HepG2 (cell line): Measurements from ENCODE around the gene FBXO7. TPM values are rescaled to one million over a fixed set of nuclear protein-coding genes. Genes with fewer than 3 reads are reported as not detected.

Experiments
- CBFB ChIP-seq: sonication (generic); formaldehyde crosslinking; IDR thresholded peaks from 2 replicates; pipeline ENCODE4 v1.4.0; 2020; ENCODE audit warnings: missing genetic modification reagents
- CREB3 ChIP-seq: sonication (generic); formaldehyde crosslinking; IDR thresholded peaks from 2 replicates; pipeline ENCODE4 v1.5.0; 2020; ENCODE audit warnings: missing genetic modification reagents
- EED ChIP-seq: sonication (generic); formaldehyde crosslinking; IDR thresholded peaks from 2 replicates; pipeline ENCODE4 v1.5.0; 2020; ENCODE audit warnings: mild to moderate bottlenecking, missing genetic modification reagents
- ELF3 ChIP-seq: IDR thresholded peaks from 2 replicates; pipeline ENCODE4 v1.6.1; 2016; ENCODE audit warnings: missing genetic modification reagents, missing compliant biosample characterization
- GLMP ChIP-seq: sonication (generic); formaldehyde crosslinking; IDR thresholded peaks from 2 replicates; pipeline ENCODE4 v1.9.0; 2021; ENCODE audit warnings: missing genetic modification reagents, mild to moderate bottlenecking, borderline replicate concordance
- HDAC1 ChIP-seq: sonication (generic); formaldehyde crosslinking; IDR thresholded peaks from 2 replicates; pipeline ENCODE4 v1.5.1; 2020; ENCODE audit warnings: mild to moderate bottlenecking, missing genetic modification reagents
- LBX2 ChIP-seq: sonication (generic); formaldehyde crosslinking; IDR thresholded peaks from 2 replicates; pipeline ENCODE4 v1.5.0; 2020; ENCODE audit warnings: missing genetic modification reagents, mild to moderate bottlenecking, borderline replicate concordance
- MTA1 ChIP-seq: sonication (generic); formaldehyde crosslinking; IDR thresholded peaks from 2 replicates; pipeline ENCODE4 v1.4.0; 2020; ENCODE audit warnings: missing genetic modification reagents, mild to moderate bottlenecking, borderline replicate concordance
- MXD4 ChIP-seq: IDR thresholded peaks from 2 replicates; pipeline ENCODE4 v1.6.1; 2016; ENCODE audit warnings: mild to moderate bottlenecking, missing biosample characterization, missing genetic modification reagents
- NCOR1 ChIP-seq: fragments of 200-600 bp; sonication (generic); IDR thresholded peaks from 2 replicates; pipeline ENCODE4 v1.7.0; 2017; ENCODE audit warnings: antibody characterized with exemption, low read length, borderline replicate concordance
- NR2C2 ChIP-seq: sonication (generic); formaldehyde crosslinking; IDR thresholded peaks from 2 replicates; pipeline ENCODE4 v1.4.0; 2020; ENCODE audit warnings: missing genetic modification reagents, mild to moderate bottlenecking, moderate library complexity, borderline replicate concordance
- RORA ChIP-seq: sonication (generic); formaldehyde crosslinking; IDR thresholded peaks from 2 replicates; pipeline ENCODE4 v1.5.0; 2020; ENCODE audit warnings: mild to moderate bottlenecking, missing genetic modification reagents, moderate library complexity
- SMAD1 ChIP-seq: sonication (generic); formaldehyde crosslinking; IDR thresholded peaks from 2 replicates; pipeline ENCODE4 v1.4.0; 2020; ENCODE audit warnings: missing genetic modification reagents, low read depth, mild to moderate bottlenecking, borderline replicate concordance
- SP4 ChIP-seq: sonication (generic); formaldehyde crosslinking; IDR thresholded peaks from 2 replicates; pipeline ENCODE4 v1.8.1; 2023; ENCODE audit warnings: mild to moderate bottlenecking, missing genetic modification reagents
- TCF7 ChIP-seq: sonication (generic); IDR thresholded peaks from 2 replicates; pipeline ENCODE4 v1.6.1; 2016; ENCODE audit warnings: antibody characterized with exemption, low read depth
- ZNF12 ChIP-seq: sonication (generic); formaldehyde crosslinking; IDR thresholded peaks from 2 replicates; pipeline ENCODE4 v1.5.0; 2020; ENCODE audit warnings: missing genetic modification reagents
- ZNF333 ChIP-seq: sonication (generic); formaldehyde crosslinking; IDR thresholded peaks from 2 replicates; pipeline ENCODE4 v1.4.0; 2020; ENCODE audit warnings: mild to moderate bottlenecking, missing genetic modification reagents, borderline replicate concordance
- ZNF503 ChIP-seq: sonication (generic); formaldehyde crosslinking; IDR thresholded peaks from 2 replicates; pipeline ENCODE4 v1.4.0; 2020; ENCODE audit warnings: missing genetic modification reagents
- ZNF550 ChIP-seq: sonication (generic); formaldehyde crosslinking; IDR thresholded peaks from 2 replicates; pipeline ENCODE4 v1.4.0; 2020; ENCODE audit warnings: mild to moderate bottlenecking, missing genetic modification reagents, borderline replicate concordance
- ZNF772 ChIP-seq: sonication (generic); formaldehyde crosslinking; IDR thresholded peaks from 2 replicates; pipeline ENCODE4 v1.5.0; 2020; ENCODE audit warnings: mild to moderate bottlenecking, missing genetic modification reagents
- ZNF775 ChIP-seq: sonication (generic); formaldehyde crosslinking; IDR thresholded peaks from 2 replicates; pipeline ENCODE4 v1.4.0; 2020; ENCODE audit warnings: missing genetic modification reagents, mild to moderate bottlenecking, moderate library complexity, borderline replicate concordance
- polyA plus RNA-seq, 8 experiments: library from polyadenylated mRNA; depleted of rRNA in 3 of 8; stranded (reverse) in 7 of 8; unstranded in 1 of 8; fragments of >200 nt; fragmentation: Illumina TruSeq in 4 of 8; extraction: Trizol in 4 of 8; gene quantifications; 2 replicates each; pipeline versions ENCODE4 v1.2.1 to v1.2.3, GENCODE V29; 2011 to 2016; ENCODE audit warnings: low read depth in 4 of 8, missing spikeins in 1 of 8, mixed read lengths in 1 of 8; ENCODE audit not compliant: insufficient read depth in 1 of 8
- total RNA-seq, 5 experiments: library from RNA; depleted of rRNA; stranded (reverse); fragments of >200 nt; fragmentation: Illumina TruSeq; extraction: Trizol; gene quantifications; 2 replicates each; pipeline ENCODE4 v1.2.3, GENCODE V29; 2016; ENCODE audit warnings: low read depth in 1 of 5
- TF ChIP-seq, protein P1 (sequence below): sonication (generic); formaldehyde crosslinking; IDR thresholded peaks from 2 replicates; pipeline ENCODE4 v1.4.0; 2020; ENCODE audit warnings: missing genetic modification reagents, borderline replicate concordance

FBXO7 gene
- total and polyA plus RNA-seq, 2 of the 13 experiments (the other 11 are each of a cell fraction or from before 2014, with no cell fraction given) = 105 to 172 TPM

DNA sequence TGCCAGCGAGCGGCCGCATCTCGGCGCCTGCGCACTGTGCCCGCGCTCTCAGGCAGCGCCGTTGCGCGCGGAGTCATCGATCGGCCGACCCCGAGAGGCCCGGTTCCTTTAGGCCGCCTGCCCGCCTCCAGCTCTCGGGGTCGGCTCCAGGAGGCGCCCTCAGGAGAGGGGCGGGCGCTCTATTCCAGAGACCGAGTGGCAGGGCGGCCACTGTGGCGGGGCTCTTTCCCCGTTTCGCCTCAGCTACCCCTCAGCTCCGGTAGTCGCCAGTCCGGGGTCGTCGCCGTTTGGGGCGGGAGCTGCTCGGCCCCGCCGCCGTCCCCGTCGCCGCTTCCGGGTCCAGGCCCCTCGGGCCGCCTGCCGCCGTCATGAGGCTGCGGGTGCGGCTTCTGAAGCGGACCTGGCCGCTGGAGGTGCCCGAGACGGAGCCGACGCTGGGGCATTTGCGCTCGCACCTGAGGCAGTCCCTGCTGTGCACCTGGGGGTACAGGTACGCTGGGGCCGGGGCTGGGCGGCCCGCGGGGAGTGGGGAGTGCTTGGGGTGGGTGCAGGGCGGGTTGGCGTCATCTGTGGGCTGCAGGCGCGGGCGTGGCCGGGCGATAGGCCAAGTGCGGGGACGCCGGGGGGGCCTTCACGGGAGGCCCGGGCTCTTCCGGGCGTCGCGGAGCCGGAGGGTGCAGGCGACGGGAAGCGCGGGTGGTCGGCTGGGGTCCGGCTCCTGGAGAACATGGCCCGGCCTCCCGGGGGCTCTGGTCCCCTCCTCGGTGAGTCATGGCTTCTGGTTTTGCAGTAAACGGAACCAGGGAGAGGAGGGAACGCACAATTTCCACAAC is at the start of gene FBXO7 (continued):
- TF ChIP-seq, protein P1, sequence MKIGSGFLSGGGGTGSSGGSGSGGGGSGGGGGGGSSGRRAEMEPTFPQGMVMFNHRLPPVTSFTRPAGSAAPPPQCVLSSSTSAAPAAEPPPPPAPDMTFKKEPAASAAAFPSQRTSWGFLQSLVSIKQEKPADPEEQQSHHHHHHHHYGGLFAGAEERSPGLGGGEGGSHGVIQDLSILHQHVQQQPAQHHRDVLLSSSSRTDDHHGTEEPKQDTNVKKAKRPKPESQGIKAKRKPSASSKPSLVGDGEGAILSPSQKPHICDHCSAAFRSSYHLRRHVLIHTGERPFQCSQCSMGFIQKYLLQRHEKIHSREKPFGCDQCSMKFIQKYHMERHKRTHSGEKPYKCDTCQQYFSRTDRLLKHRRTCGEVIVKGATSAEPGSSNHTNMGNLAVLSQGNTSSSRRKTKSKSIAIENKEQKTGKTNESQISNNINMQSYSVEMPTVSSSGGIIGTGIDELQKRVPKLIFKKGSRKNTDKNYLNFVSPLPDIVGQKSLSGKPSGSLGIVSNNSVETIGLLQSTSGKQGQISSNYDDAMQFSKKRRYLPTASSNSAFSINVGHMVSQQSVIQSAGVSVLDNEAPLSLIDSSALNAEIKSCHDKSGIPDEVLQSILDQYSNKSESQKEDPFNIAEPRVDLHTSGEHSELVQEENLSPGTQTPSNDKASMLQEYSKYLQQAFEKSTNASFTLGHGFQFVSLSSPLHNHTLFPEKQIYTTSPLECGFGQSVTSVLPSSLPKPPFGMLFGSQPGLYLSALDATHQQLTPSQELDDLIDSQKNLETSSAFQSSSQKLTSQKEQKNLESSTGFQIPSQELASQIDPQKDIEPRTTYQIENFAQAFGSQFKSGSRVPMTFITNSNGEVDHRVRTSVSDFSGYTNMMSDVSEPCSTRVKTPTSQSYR = 0 out of 2 replicates have a peak, but pooled peaks have one; percentile 6
- TF ChIP-seq MTA1 (CRISPR knock-in tag) = no peak
- TF ChIP-seq ZNF503 = no peak
- peak; percentile 83 for TF ChIP-seq HDAC1 (CRISPR knock-in tag)
- no peak; the same call in 1 of the 2 replicates for TF ChIP-seq EED
- TF ChIP-seq NR2C2 (CRISPR knock-in tag) = peak; percentile 80
- no peak for TF ChIP-seq TCF7
- no peak for TF ChIP-seq CBFB
- TF ChIP-seq ZNF775 (CRISPR knock-in tag) = no peak
- TF ChIP-seq SP4 (CRISPR knock-in tag) = peak; percentile 62; the same call in 1 of the 2 replicates
- TF ChIP-seq ZNF333 (CRISPR knock-in tag) = no peak; the same call in 1 of the 2 replicates
- TF ChIP-seq NCOR1 = no peak; the same call in 1 of the 2 replicates
- TF ChIP-seq RORA (CRISPR knock-in tag) = no peak
- no peak for TF ChIP-seq GLMP
- TF ChIP-seq ZNF550 = no peak
- TF ChIP-seq ZNF12 = no peak
- peak; percentile 50; the same call in 1 of the 2 replicates for TF ChIP-seq MXD4 (CRISPR knock-in tag)
- TF ChIP-seq LBX2 = no peak
- TF ChIP-seq SMAD1 = 0 out of 2 replicates have a peak, but pooled peaks have one; percentile 8
- peak; percentile 60; the same call in 1 of the 2 replicates for TF ChIP-seq CREB3
- peak; percentile 68 for TF ChIP-seq ELF3 (CRISPR knock-in tag)
- TF ChIP-seq ZNF772 = peak; percentile 25
